Fibroblast of villous mesenchyme (primary cell): Measurements from ENCODE around the gene TANGO6. TPM values are rescaled to one million over a fixed set of nuclear protein-coding genes. Genes with fewer than 3 reads are reported as not detected.

Experiments used
- DNase-seq: peaks from one replicate; pipeline ENCODE4 v3.0.0-alpha.2; 2010; ENCODE audit warnings: low read depth
- H3K4me3 ChIP-seq: 2 replicates; pipeline ENCODE4 v1.5.1; 2011; ENCODE audit warnings: low read depth, mild to moderate bottlenecking, low read length
- total RNA-seq: library from RNA; depleted of rRNA; stranded (reverse); fragments of >200 nt; gene quantifications from 2 replicates; pipeline ENCODE4 v1.2.3, GENCODE V29; 2012
- TF ChIP-seq, protein P1 (sequence below): IDR thresholded peaks from 2 replicates; pipeline ENCODE4 v1.5.1; 2012; ENCODE audit warnings: low read depth, mild to moderate bottlenecking, low read length; ENCODE audit not compliant: insufficient read depth

Gene TANGO6
- total RNA-seq, 1 donor = 37.1 TPM

- TF ChIP-seq, protein P1, sequence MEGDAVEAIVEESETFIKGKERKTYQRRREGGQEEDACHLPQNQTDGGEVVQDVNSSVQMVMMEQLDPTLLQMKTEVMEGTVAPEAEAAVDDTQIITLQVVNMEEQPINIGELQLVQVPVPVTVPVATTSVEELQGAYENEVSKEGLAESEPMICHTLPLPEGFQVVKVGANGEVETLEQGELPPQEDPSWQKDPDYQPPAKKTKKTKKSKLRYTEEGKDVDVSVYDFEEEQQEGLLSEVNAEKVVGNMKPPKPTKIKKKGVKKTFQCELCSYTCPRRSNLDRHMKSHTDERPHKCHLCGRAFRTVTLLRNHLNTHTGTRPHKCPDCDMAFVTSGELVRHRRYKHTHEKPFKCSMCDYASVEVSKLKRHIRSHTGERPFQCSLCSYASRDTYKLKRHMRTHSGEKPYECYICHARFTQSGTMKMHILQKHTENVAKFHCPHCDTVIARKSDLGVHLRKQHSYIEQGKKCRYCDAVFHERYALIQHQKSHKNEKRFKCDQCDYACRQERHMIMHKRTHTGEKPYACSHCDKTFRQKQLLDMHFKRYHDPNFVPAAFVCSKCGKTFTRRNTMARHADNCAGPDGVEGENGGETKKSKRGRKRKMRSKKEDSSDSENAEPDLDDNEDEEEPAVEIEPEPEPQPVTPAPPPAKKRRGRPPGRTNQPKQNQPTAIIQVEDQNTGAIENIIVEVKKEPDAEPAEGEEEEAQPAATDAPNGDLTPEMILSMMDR = no peak
- no peak for DNase-seq
- no peak overlapping the region for H3K4me3 ChIP-seq
Observed at GRCh38 chr16:69013991-69014390, 170.7 kb downstream of the TANGO6 start.

DNA sequence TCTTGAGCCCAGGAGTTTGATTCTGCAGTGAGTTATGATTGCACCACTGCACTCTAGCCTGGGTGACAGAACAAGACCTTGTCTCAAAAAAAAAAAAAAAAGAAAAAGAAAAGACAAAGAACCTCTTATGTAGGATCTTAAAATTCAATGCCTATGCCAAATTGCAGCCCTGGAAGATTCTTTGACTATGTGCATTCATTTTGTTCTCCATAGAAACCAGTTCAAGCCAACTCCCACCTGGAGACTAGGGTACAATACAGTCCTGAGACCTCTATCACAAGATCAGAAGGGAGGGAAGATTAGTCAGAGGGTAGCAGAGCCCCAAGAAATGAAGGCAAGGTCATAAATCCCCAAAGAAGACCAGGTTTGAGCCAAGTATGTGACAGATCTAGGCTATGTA is 171.5 kb downstream of the TANGO6 start:
- TF ChIP-seq, protein P1 = no peak
- no peak overlapping the region for H3K4me3 ChIP-seq
- DNase-seq = no peak

- no peak overlapping the region for H3K4me3 ChIP-seq
- TF ChIP-seq, protein P1 = no peak
- DNase-seq = peak; percentile 56
Observed at GRCh38 chr16:69017036-69017783, 173.9 kb downstream of the TANGO6 start.

- no peak overlapping the region for H3K4me3 ChIP-seq
- DNase-seq = no peak
- TF ChIP-seq, protein P1 = no peak
Observed at GRCh38 chr16:69019811-69020210, 176.5 kb downstream of the TANGO6 start.

DNA sequence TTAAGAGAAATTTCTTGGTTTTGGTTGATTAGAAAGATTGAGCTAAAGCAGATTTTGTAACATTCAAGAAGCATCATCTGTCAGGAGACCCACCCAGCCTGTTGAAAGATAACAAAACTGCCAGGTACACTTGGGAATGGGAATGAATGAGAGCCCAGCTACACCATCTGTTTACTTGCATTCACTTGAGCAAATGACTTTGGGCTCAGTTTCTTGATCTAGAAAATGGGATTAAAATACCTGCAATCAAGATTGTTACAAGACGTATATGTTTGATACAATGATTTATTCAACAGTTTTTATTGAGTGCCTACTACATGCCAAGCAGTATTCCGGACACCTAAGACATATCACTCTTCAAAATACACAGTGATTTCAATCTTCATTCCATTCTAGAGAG is 185.8 kb downstream of the TANGO6 start:
- TF ChIP-seq, protein P1 = no peak
- no peak overlapping the region for H3K4me3 ChIP-seq
- DNase-seq = no peak

- no peak overlapping the region for H3K4me3 ChIP-seq
- TF ChIP-seq, protein P1 = no peak
- DNase-seq = no peak
Observed at GRCh38 chr16:69031877-69032301, 188.6 kb downstream of the TANGO6 start.
